Esophagus squamous epithelium (tissue), 5 donors: ENCODE measurements around the gene ACSL5. TPM values are rescaled to one million over a fixed set of nuclear protein-coding genes. Genes with fewer than 3 reads are reported as not detected.

Experiments used
- DNase-seq: peaks from one replicate; lab custom pipeline; 2025; lab: John Stamatoyannopoulos, UW
- H3K27ac ChIP-seq, 4 donors: fragments of 200-600 bp; sonication (generic); one replicate each; pipeline ENCODE4 v1.5.1; 2016 to 2019; ENCODE audit warnings: mild to moderate bottlenecking in 1 of 4
- H3K27me3 ChIP-seq, 4 donors: fragments of 200-600 bp; sonication (generic); 1 replicate in 3 of 4; 2 replicates in 1 of 4; pipeline versions ENCODE4 v1.5.1 to v1.6.0; 2017 to 2021; ENCODE audit warnings: antibody characterized with exemption in 1 of 4
- H3K36me3 ChIP-seq, 3 donors: fragments of 200-600 bp; sonication (generic); one replicate each; pipeline ENCODE4 v1.5.1; 2016 to 2019
- H3K4me1 ChIP-seq, 3 donors: fragments of 200-600 bp; sonication (generic); one replicate each; pipeline ENCODE4 v1.5.1; 2017 to 2019
- H3K4me3 ChIP-seq, 4 donors: fragments of 200-600 bp; sonication (generic); 1 replicate in 3 of 4; 2 replicates in 1 of 4; pipeline ENCODE4 v1.5.1; 2016 to 2019; ENCODE audit warnings: mild to moderate bottlenecking in 2 of 4, moderate library complexity in 1 of 4
- H3K9me3 ChIP-seq, 3 donors: fragments of 200-600 bp; sonication (generic); one replicate each; pipeline ENCODE4 v1.5.1; 2016 to 2019
- CTCF ChIP-seq, 6 experiments: fragments of 450-650 bp in 4 of 6; fragments of 200-600 bp in 2 of 6; sonication (generic) in 2 of 6; IDR thresholded peaks; one replicate each; pipeline ENCODE4 v1.5.1; 2016 to 2019; ENCODE audit warnings: antibody characterized with exemption in 6 of 6, mild to moderate bottlenecking in 4 of 6, moderate library complexity in 4 of 6
- POLR2A ChIP-seq, 4 donors: fragments of 450-650 bp; IDR thresholded peaks; one replicate each; pipeline ENCODE4 v1.6.1; 2017; ENCODE audit warnings: antibody characterized with exemption in 4 of 4, mild to moderate bottlenecking in 4 of 4, moderate library complexity in 3 of 4
- WGBS, 2 donors: methylation state at CpG; one replicate each; pipeline ENCODE4 v1.1.5; 2018; 5-methylcytosine and 5-hydroxymethylcytosine counted together
- intact Hi-C: fragments of 100-400 bp; cut with DNase I; formaldehyde crosslinking; loops from one replicate; pipeline ENCODE4 v1.15.0; 2022
- total RNA-seq, 4 donors: library from RNA; depleted of rRNA; stranded (reverse); fragments of >200 nt; gene quantifications; one replicate each; pipeline ENCODE4 v1.1.0, GENCODE V29; 2016
- donor health status: DM: yes; HTN: yes; CAD: no.

Gene ACSL5
- total RNA-seq, 4 donors from 2014 or later = 5.2 to 15.9 (median 8.2) TPM

- no peaks in the 10 kb centered on the region for H3K27me3 ChIP-seq
- no peaks in the 10 kb centered on the region for H3K9me3 ChIP-seq
- 72 to 84% methylated on average over 8 of the region's 8 CpGs for WGBS, 2 donors
- H3K4me1 ChIP-seq = no peaks in the 10 kb centered on the region
- H3K27ac ChIP-seq = no peak overlapping the region
- no peak overlapping the region for H3K4me3 ChIP-seq
- DNase-seq = no peak
- TF ChIP-seq CTCF (IDR thresholded peaks at IDR 0.05) (no peak), POLR2A (IDR thresholded peaks at IDR 0.05) (no peak)
- H3K36me3 ChIP-seq = no peaks in the 10 kb centered on the region
- intact Hi-C loops = no loop called here
Observed at GRCh38 chr10:112351146-112351545, 22.8 kb upstream of the ACSL5 start.

GRCh38 chr10:112352044-112352443, 21.9 kb upstream of the ACSL5 start:
- 66 to 83% methylated on average over 2 to 3 of the region's 3 CpGs for WGBS, 2 donors
- H3K36me3 ChIP-seq = no peaks in the 10 kb centered on the region
- H3K9me3 ChIP-seq = no peaks in the 10 kb centered on the region
- H3K4me3 ChIP-seq = no peak overlapping the region
- no peak overlapping the region for H3K27ac ChIP-seq
- H3K4me1 ChIP-seq = no peaks in the 10 kb centered on the region
- TF ChIP-seq CTCF (IDR thresholded peaks at IDR 0.05) (no peak), POLR2A (IDR thresholded peaks at IDR 0.05) (no peak)
- intact Hi-C loops = no loop called here
- H3K27me3 ChIP-seq = no peaks in the 10 kb centered on the region
- no peak for DNase-seq

- H3K36me3 ChIP-seq = no peaks in the 10 kb centered on the region
- H3K27me3 ChIP-seq = no peaks in the 10 kb centered on the region
- H3K9me3 ChIP-seq = no peaks in the 10 kb centered on the region
- no peak for TF ChIP-seq CTCF (IDR thresholded peaks at IDR 0.05)
- no peak for TF ChIP-seq POLR2A (IDR thresholded peaks at IDR 0.05)
- no peak overlapping the region for H3K27ac ChIP-seq
- intact Hi-C loops = no loop called here
- DNase-seq = no peak
- H3K4me3 ChIP-seq = no peak overlapping the region
- H3K4me1 ChIP-seq = no peaks in the 10 kb centered on the region
Observed at GRCh38 chr10:112353046-112353445, 20.9 kb upstream of the ACSL5 start.

- no peak for TF ChIP-seq CTCF (IDR thresholded peaks at IDR 0.05)
- TF ChIP-seq POLR2A (IDR thresholded peaks at IDR 0.05) = no peak
Observed at GRCh38 chr10:112356686-112357085, 17.2 kb upstream of the ACSL5 start.

GRCh38 chr10:112359606-112360307, 14.2 kb upstream of the ACSL5 start:
- no peaks in the 10 kb centered on the region for H3K9me3 ChIP-seq
- H3K4me1 ChIP-seq = peaks cover 0 to 28% (median 7%) of the 10 kb centered on the region in 3 donors
- DNase-seq = no peak
- H3K4me3 ChIP-seq = no peak overlapping the region
- peak overlapping the region in 2 of 4 donors; percentile 23 to 61 for H3K27ac ChIP-seq
- TF ChIP-seq CTCF (IDR thresholded peaks at IDR 0.05) = no peak
- TF ChIP-seq POLR2A (IDR thresholded peaks at IDR 0.05) = no peak
- intact Hi-C loops = no loop called here
- H3K27me3 ChIP-seq = peaks cover 0 to 5% (median 0%) of the 10 kb centered on the region in 4 donors
- no peaks in the 10 kb centered on the region for H3K36me3 ChIP-seq
- 84 to 86% methylated on average over 6 to 8 of the region's 8 CpGs for WGBS, 2 donors

More at GRCh38 chr10:112356686-112357085, 17.2 kb upstream of the ACSL5 start:
- WGBS, 2 donors = 100% methylated on average over 1 of the region's 5 CpGs
- no peaks in the 10 kb centered on the region for H3K36me3 ChIP-seq
- no peaks in the 10 kb centered on the region for H3K9me3 ChIP-seq
- no peaks in the 10 kb centered on the region for H3K27me3 ChIP-seq
- no peak for DNase-seq
- no peak overlapping the region for H3K27ac ChIP-seq
- intact Hi-C loops = no loop called here
- no peak overlapping the region for H3K4me3 ChIP-seq
- peaks cover 0 to 15% (median 0%) of the 10 kb centered on the region in 3 donors for H3K4me1 ChIP-seq
